H1 (cell line): ENCODE results near the gene FRY. TPM values are rescaled to one million over a fixed set of nuclear protein-coding genes. Genes with fewer than 3 reads are reported as not detected.

Source experiments
- BCL11A ChIP-seq, 2 experiments: IDR thresholded peaks; one replicate each; pipeline ENCODE4 v1.6.1; 2011; ENCODE audit warnings: low read depth in 2 of 2, low read length in 2 of 2, mild to moderate bottlenecking in 2 of 2
- NRF1 ChIP-seq: IDR thresholded peaks from 2 replicates; pipeline ENCODE4 v1.6.1; 2011; ENCODE audit warnings: mild to moderate bottlenecking, low read depth, low read length, improper control_type of control experiment
- SP2 ChIP-seq: IDR thresholded peaks from 2 replicates; pipeline ENCODE4 v1.6.1; 2012; ENCODE audit warnings: mild to moderate bottlenecking, low read length, inconsistent platforms
- polyA plus RNA-seq, 7 experiments: library from polyadenylated mRNA; depleted of rRNA in 3 of 7; stranded (reverse) in 5 of 7; unstranded in 2 of 7; fragments of >200 nt in 5 of 7; fragments of 200-250 nt in 2 of 7; gene quantifications; 1 replicate in 5 of 7; 2 replicates in 1 of 7; 4 replicates in 1 of 7; pipeline versions ENCODE4 v1.2.1 to v1.2.3, GENCODE V29; 2011 to 2013; ENCODE audit warnings: missing spikeins in 2 of 7, mixed read lengths in 2 of 7
- total RNA-seq: library from RNA; stranded (reverse); fragmentation: NEBNext Ultra II Directional; extraction: Animal tissue kit (Norgen Biotek cat#: 25700); gene quantifications from 2 replicates; pipeline ENCODE4 v1.2.1, GENCODE V29; 2021

FRY gene
- total and polyA plus RNA-seq, 2 of the 8 experiments (the other 6 are each of a cell fraction or from before 2014, with no cell fraction given) = 4.3 to 9.2 TPM

DNA sequence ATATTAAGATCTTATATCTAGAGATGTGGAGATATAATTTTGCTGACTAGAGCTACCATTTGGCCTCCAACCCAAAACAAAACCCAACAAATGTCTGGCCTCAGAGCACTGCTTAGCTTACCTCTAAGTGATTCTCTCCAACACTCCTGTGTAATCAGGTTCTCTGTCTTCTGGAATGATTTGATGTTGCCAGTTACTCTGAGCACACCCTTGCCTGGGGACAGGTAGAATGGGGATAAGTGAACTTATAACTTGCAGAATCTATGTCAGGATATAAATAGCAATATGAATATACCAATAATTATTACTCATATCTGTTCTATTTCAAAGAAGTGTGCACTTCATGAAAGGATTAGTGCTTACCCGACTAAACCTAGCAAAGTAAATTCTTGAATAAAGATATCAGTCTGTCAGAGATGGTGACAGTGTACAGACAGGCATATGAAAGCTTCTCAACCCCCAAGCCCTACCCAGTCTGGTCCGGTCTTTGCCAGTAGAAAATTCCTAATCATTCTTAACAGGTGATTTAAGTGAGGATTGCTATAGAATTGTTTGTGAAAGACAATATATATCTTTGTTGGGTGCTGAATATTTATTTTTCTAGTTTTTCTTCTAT lies 250.6 kb downstream of the FRY start (continued):
- TF ChIP-seq BCL11A (IDR thresholded peaks at IDR 0.05; ENCODE audit: low read depth in 2 of 2, low read length in 2 of 2) (no peak), NRF1 (no peak), SP2 (no peak)
